Measurements from ENCODE around the gene MRPS24.
A peak's percentile ranks its signal among the peaks of the same experiment; 100 is the strongest.
"Not testable (repeated sequence)": the region's sequence is repeated elsewhere in the genome, so short reads cannot be mapped to it uniquely, and the experiment has no call there.

The MRPS24 gene

GRCh38 chr7:43844257-43844656 is 25.1 kb downstream of the MRPS24 start:
- no peak overlapping the region for H3K4me3 ChIP-seq (ENCODE audit: low read depth, low read length)
- no peak for TF ChIP-seq CTCF (IDR thresholded peaks at IDR 0.05; ENCODE audit: insufficient read depth, low read depth, low read length, missing control alignments)
- no peak for DNase-seq (ENCODE audit: low read depth)

GRCh38 chr7:43843296-43843695 is 26.0 kb downstream of the MRPS24 start:
- DNase-seq (ENCODE audit: low read depth): no peak
- H3K4me3 ChIP-seq (ENCODE audit: low read depth, low read length): no peak overlapping the region
- no peak for TF ChIP-seq CTCF (IDR thresholded peaks at IDR 0.05; ENCODE audit: insufficient read depth, low read depth, low read length, missing control alignments)

GRCh38 chr7:43838201-43838658 is 31.1 kb downstream of the MRPS24 start:
- DNase-seq (ENCODE audit: low read depth): no peak
- peak overlapping the region; percentile 28 for H3K4me3 ChIP-seq (ENCODE audit: low read depth, low read length)
- no peak for TF ChIP-seq CTCF (IDR thresholded peaks at IDR 0.05; ENCODE audit: insufficient read depth, low read depth, low read length, missing control alignments)

- DNase-seq (ENCODE audit: low read depth): peak; percentile 87
- H3K4me3 ChIP-seq (ENCODE audit: low read depth, low read length): peak overlapping the region; percentile 59
- no peak for TF ChIP-seq CTCF (IDR thresholded peaks at IDR 0.05; ENCODE audit: insufficient read depth, low read depth, low read length, missing control alignments)
Observed at GRCh38 chr7:43834463-43835251, 34.7 kb downstream of the MRPS24 start.

DNA sequence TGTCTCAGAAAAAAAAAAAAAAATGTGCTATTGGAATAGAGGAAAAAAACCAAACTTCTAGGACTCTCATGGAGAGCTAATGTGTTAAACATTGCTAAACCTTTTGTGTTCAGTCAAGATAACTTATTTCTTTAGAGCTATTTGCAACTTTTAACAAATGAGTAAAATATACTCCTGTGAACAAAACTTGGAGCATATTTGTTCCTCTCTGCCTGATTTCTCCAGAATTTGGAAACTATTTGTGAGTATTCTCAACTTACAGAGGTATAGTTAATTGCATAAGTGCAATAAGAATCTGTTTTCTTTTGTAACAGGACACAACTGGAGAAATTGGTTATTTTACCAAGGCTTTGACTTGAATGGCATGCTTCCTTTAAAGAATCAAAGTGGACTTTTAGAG is 38.4 kb downstream of the MRPS24 start:
- H3K4me3 ChIP-seq (ENCODE audit: low read depth, low read length); DNase-seq (ENCODE audit: low read depth): not testable (repeated sequence)

- DNase-seq (ENCODE audit: low read depth): no peak
- TF ChIP-seq CTCF (IDR thresholded peaks at IDR 0.05; ENCODE audit: insufficient read depth, low read depth, low read length, missing control alignments): no peak
- H3K4me3 ChIP-seq (ENCODE audit: low read depth, low read length): no peak overlapping the region
Observed at GRCh38 chr7:43825391-43825808, 43.9 kb downstream of the MRPS24 start.

- no peak for TF ChIP-seq CTCF (IDR thresholded peaks at IDR 0.05; ENCODE audit: insufficient read depth, low read depth, low read length, missing control alignments)
- H3K4me3 ChIP-seq (ENCODE audit: low read depth, low read length): no peak overlapping the region
- DNase-seq (ENCODE audit: low read depth): no peak
Observed at GRCh38 chr7:43824963-43825362, 44.4 kb downstream of the MRPS24 start.

DNA sequence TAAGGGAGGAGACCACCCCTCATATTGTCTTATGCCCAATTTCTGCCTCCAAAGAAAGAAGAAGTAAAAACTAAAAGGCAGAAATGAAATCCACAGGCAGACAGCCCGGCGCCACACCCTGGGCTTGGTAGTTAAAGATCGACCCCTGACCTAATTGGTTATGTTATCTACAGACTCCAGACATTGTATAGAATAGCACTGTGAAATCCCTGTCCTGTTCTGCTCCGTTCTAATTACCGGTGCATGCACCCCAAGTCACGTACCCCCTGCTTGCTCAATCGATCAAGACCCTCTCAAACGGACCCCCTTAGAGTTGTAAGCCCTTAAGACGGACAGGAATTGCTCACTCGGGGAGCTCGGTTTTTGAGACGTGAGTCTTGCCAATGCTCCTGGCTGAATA is 44.8 kb downstream of the MRPS24 start:
- not testable (repeated sequence) for DNase-seq (ENCODE audit: low read depth)

More for the DNA sequence above, 44.8 kb downstream of the MRPS24 start:
- H3K4me3 ChIP-seq (ENCODE audit: low read depth, low read length): not testable (repeated sequence)

Data from GM12865 (cell line).